K562 (cell line): ENCODE measurements around the gene CNOT6L. TPM values are rescaled to one million over a fixed set of nuclear protein-coding genes. Genes with fewer than 3 reads are reported as not detected.

ENCODE experiments used
- C11orf30 ChIP-seq: fragments of 450-650 bp; IDR thresholded peaks from 2 replicates; pipeline ENCODE4 v1.6.1; 2016; ENCODE audit warnings: low read depth, mild to moderate bottlenecking
- ETV6 ChIP-seq, 3 experiments: fragments of 150-350 bp in 1 of 3; sonication (generic) in 1 of 3; formaldehyde crosslinking in 1 of 3; IDR thresholded peaks; 2 replicates each; pipeline versions ENCODE4 v1.6.1 to v1.8.0; 2014 to 2022; ENCODE audit warnings: borderline replicate concordance in 2 of 3, low read depth in 2 of 3, antibody characterized with exemption in 1 of 3, low read length in 1 of 3, mild to moderate bottlenecking in 1 of 3, missing genetic modification reagents in 1 of 3
- HDGF ChIP-seq: fragments of 450-650 bp; IDR thresholded peaks from 2 replicates; pipeline ENCODE4 v1.6.1; 2016
- HMGN3 ChIP-seq: IDR thresholded peaks from 2 replicates; pipeline ENCODE4 v1.6.1; 2011; ENCODE audit warnings: borderline replicate concordance, low read depth, mild to moderate bottlenecking, mixed read lengths, low read length; ENCODE audit not compliant: insufficient read length; ENCODE audit errors: extremely low read depth
- HNRNPUL1 ChIP-seq: fragments of 200-400 bp; formaldehyde crosslinking; IDR thresholded peaks from 2 replicates; pipeline ENCODE4 v1.6.1; 2017; ENCODE audit warnings: low read length
- MED1 ChIP-seq: sonication (generic); formaldehyde crosslinking; IDR thresholded peaks from 2 replicates; pipeline ENCODE4 v1.8.1; 2023; ENCODE audit warnings: missing genetic modification reagents, borderline replicate concordance
- NCOA4 ChIP-seq: fragments of 450-650 bp; IDR thresholded peaks from 2 replicates; pipeline ENCODE4 v1.6.1; 2018; ENCODE audit warnings: mild to moderate bottlenecking; ENCODE audit not compliant: partially characterized antibody
- NCOR1 ChIP-seq: fragments of 450-650 bp; IDR thresholded peaks from 2 replicates; pipeline ENCODE4 v1.6.1; 2016; ENCODE audit warnings: mild to moderate bottlenecking, moderate library complexity
- PHF8 ChIP-seq: fragments of 200-600 bp; sonication (generic); IDR thresholded peaks from 2 replicates; pipeline ENCODE4 v1.6.1; 2012; ENCODE audit warnings: mixed run types, mild to moderate bottlenecking, inconsistent platforms, low read length, moderate library complexity, borderline replicate concordance
- PML ChIP-seq: IDR thresholded peaks from 2 replicates; pipeline ENCODE4 v1.6.1; 2012; ENCODE audit warnings: low read length, inconsistent platforms
- PRPF4 ChIP-seq: fragments of 200-400 bp; formaldehyde crosslinking; IDR thresholded peaks from one replicate; pipeline ENCODE4 v1.6.1; 2017; ENCODE audit warnings: low read length, low read depth, mild to moderate bottlenecking; ENCODE audit not compliant: insufficient read depth, poor library complexity, severe bottlenecking
- SMARCB1 ChIP-seq: IDR thresholded peaks from 2 replicates; pipeline ENCODE4 v1.6.1; 2011; ENCODE audit warnings: improper control_type of control experiment, low read depth; ENCODE audit not compliant: insufficient read length
- ZNF444 ChIP-seq: fragments of 250-450 bp; sonication (Bioruptor Pico); IDR thresholded peaks from 2 replicates; pipeline ENCODE4 v1.4.0; 2020; ENCODE audit warnings: mild to moderate bottlenecking, moderate library complexity
- ZNF507 ChIP-seq: conservative IDR thresholded peaks from 2 replicates; pipeline ENCODE4 v1.6.1; 2017; ENCODE audit warnings: missing genetic modification characterization, missing compliant biosample characterization
- ZNF589 ChIP-seq: fragments of 200-800 bp; sonication (Bioruptor generic); IDR thresholded peaks from 2 replicates; pipeline ENCODE4 v1.6.1; 2016; ENCODE audit warnings: low read depth, missing genetic modification characterization, missing compliant biosample characterization
- polyA plus RNA-seq, 8 experiments: library from polyadenylated mRNA; depleted of rRNA in 4 of 8; stranded (reverse) in 5 of 8; unstranded in 3 of 8; fragments of >200 nt; fragmentation: Nextera tagmentation in 2 of 8; fragmentation: Illumina TruSeq in 1 of 8; extraction: Ambion mirVana in 2 of 8; extraction: Trizol in 1 of 8; gene quantifications; 2 replicates each; pipeline versions ENCODE4 v1.2.1 to v1.2.3, GENCODE V29; 2011 to 2014; ENCODE audit warnings: inconsistent platforms in 1 of 8, missing spikeins in 1 of 8
- total RNA-seq, 7 experiments: library from RNA; depleted of rRNA in 6 of 7; stranded (reverse); fragments of >200 nt in 6 of 7; fragmentation: Illumina TruSeq in 2 of 7; extraction: Trizol in 2 of 7; gene quantifications; 2 replicates each; pipeline versions ENCODE4 v1.2.1 to v1.2.3, GENCODE V29; 2011 to 2021; ENCODE audit warnings: low replicate concordance in 1 of 7
- TF ChIP-seq, protein P1 (sequence below): fragments of 450-650 bp; IDR thresholded peaks from 2 replicates; pipeline ENCODE4 v1.6.1; 2017; ENCODE audit warnings: antibody characterized with exemption
- TF ChIP-seq, protein P2 (sequence below): fragments of 150-350 bp; conservative IDR thresholded peaks from 2 replicates; pipeline ENCODE4 v1.6.1; 2014; ENCODE audit warnings: low read length
- TF ChIP-seq, protein P3 (sequence below): fragments of 200-800 bp; sonication (Bioruptor generic); IDR thresholded peaks from 2 replicates; pipeline ENCODE4 v1.6.1; 2016; ENCODE audit warnings: missing genetic modification characterization, missing compliant biosample characterization

Gene CNOT6L
- total and polyA plus RNA-seq, 9 of the 15 experiments (the other 6 are each of a cell fraction or from before 2014, with no cell fraction given), result 3.7 to 27.9 (median 6.5) TPM

DNA sequence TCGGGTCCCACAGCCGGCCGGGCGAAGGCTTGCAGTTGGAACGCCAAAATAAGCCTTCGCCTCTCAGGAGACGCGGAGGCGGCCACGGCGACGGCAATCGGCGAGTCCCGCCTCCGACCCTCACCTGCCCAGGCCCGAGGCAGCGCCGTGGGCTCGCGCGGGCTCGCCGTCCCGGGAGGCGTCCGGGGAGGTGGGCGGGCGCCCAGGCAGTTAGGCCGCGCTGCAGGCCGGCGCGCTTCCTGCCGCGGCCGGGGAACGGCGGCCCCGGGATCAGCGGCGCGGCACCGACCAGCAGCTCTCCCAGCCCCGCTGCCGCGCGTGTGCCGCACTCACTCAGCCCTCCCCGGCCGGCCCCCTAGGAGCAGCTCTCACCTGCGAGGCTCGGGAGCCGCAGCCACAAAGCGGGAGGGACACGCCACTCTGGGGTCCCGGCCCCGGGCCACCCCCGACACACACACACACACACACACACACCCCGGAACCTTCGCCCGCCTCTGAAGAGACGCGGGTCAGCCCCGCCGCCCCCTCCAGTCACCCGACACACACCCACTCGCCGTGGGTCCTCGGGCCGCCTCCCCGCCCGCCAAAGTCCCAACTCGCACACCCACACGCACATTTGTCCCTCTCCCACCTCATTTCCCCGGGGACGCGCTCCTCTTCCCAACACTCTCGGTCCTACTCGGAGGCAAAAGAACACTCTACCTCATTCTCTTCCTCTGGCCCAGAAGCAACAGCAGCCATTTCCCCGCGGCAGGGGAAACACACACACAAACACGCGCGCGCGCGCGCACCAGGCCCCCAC lies at the start of gene CNOT6L (continued):
- peak; percentile 65 for TF ChIP-seq HMGN3
- TF ChIP-seq PRPF4, result no peak
- TF ChIP-seq, protein P1, sequence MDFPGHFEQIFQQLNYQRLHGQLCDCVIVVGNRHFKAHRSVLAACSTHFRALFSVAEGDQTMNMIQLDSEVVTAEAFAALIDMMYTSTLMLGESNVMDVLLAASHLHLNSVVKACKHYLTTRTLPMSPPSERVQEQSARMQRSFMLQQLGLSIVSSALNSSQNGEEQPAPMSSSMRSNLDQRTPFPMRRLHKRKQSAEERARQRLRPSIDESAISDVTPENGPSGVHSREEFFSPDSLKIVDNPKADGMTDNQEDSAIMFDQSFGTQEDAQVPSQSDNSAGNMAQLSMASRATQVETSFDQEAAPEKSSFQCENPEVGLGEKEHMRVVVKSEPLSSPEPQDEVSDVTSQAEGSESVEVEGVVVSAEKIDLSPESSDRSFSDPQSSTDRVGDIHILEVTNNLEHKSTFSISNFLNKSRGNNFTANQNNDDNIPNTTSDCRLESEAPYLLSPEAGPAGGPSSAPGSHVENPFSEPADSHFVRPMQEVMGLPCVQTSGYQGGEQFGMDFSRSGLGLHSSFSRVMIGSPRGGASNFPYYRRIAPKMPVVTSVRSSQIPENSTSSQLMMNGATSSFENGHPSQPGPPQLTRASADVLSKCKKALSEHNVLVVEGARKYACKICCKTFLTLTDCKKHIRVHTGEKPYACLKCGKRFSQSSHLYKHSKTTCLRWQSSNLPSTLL, result no peak
- TF ChIP-seq, protein P2, sequence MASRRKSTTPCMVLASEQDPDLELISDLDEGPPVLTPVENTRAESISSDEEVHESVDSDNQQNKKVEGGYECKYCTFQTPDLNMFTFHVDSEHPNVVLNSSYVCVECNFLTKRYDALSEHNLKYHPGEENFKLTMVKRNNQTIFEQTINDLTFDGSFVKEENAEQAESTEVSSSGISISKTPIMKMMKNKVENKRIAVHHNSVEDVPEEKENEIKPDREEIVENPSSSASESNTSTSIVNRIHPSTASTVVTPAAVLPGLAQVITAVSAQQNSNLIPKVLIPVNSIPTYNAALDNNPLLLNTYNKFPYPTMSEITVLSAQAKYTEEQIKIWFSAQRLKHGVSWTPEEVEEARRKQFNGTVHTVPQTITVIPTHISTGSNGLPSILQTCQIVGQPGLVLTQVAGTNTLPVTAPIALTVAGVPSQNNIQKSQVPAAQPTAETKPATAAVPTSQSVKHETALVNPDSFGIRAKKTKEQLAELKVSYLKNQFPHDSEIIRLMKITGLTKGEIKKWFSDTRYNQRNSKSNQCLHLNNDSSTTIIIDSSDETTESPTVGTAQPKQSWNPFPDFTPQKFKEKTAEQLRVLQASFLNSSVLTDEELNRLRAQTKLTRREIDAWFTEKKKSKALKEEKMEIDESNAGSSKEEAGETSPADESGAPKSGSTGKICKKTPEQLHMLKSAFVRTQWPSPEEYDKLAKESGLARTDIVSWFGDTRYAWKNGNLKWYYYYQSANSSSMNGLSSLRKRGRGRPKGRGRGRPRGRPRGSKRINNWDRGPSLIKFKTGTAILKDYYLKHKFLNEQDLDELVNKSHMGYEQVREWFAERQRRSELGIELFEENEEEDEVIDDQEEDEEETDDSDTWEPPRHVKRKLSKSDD, result no peak
- TF ChIP-seq NCOR1, result no peak
- no peak for TF ChIP-seq ZNF507 (tag)
- no peak for TF ChIP-seq ZNF444 (CRISPR knock-in tag)
- TF ChIP-seq SMARCB1, result no peak
- TF ChIP-seq, protein P3, sequence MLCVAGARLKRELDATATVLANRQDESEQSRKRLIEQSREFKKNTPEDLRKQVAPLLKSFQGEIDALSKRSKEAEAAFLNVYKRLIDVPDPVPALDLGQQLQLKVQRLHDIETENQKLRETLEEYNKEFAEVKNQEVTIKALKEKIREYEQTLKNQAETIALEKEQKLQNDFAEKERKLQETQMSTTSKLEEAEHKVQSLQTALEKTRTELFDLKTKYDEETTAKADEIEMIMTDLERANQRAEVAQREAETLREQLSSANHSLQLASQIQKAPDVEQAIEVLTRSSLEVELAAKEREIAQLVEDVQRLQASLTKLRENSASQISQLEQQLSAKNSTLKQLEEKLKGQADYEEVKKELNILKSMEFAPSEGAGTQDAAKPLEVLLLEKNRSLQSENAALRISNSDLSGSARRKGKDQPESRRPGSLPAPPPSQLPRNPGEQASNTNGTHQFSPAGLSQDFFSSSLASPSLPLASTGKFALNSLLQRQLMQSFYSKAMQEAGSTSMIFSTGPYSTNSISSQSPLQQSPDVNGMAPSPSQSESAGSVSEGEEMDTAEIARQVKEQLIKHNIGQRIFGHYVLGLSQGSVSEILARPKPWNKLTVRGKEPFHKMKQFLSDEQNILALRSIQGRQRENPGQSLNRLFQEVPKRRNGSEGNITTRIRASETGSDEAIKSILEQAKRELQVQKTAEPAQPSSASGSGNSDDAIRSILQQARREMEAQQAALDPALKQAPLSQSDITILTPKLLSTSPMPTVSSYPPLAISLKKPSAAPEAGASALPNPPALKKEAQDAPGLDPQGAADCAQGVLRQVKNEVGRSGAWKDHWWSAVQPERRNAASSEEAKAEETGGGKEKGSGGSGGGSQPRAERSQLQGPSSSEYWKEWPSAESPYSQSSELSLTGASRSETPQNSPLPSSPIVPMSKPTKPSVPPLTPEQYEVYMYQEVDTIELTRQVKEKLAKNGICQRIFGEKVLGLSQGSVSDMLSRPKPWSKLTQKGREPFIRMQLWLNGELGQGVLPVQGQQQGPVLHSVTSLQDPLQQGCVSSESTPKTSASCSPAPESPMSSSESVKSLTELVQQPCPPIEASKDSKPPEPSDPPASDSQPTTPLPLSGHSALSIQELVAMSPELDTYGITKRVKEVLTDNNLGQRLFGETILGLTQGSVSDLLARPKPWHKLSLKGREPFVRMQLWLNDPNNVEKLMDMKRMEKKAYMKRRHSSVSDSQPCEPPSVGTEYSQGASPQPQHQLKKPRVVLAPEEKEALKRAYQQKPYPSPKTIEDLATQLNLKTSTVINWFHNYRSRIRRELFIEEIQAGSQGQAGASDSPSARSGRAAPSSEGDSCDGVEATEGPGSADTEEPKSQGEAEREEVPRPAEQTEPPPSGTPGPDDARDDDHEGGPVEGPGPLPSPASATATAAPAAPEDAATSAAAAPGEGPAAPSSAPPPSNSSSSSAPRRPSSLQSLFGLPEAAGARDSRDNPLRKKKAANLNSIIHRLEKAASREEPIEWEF (CRISPR knock-in tag), result no peak
- TF ChIP-seq C11orf30, result no peak
- no peak for TF ChIP-seq HDGF
- no peak for TF ChIP-seq NCOA4
- no peak; the same call in 1 of the 2 replicates for TF ChIP-seq PML
- TF ChIP-seq ETV6 (IDR thresholded peaks at IDR 0.05; ENCODE audit: borderline replicate concordance in 1 of 2, low read depth in 2 of 2, low read length in 1 of 2), result no peak
- TF ChIP-seq ETV6 (CRISPR knock-in tag; IDR thresholded peaks at IDR 0.05; ENCODE audit: borderline replicate concordance), result no peak
- no peak for TF ChIP-seq HNRNPUL1
- peak; percentile 60 for TF ChIP-seq PHF8
- no peak for TF ChIP-seq ZNF589
- TF ChIP-seq MED1, result no peak
